Measurements from ENCODE around the gene CACNA1D.
"Not testable (repeated sequence)": the region's sequence is repeated elsewhere in the genome, so short reads cannot be mapped to it uniquely, and the experiment has no call there.

The CACNA1D gene

DNA sequence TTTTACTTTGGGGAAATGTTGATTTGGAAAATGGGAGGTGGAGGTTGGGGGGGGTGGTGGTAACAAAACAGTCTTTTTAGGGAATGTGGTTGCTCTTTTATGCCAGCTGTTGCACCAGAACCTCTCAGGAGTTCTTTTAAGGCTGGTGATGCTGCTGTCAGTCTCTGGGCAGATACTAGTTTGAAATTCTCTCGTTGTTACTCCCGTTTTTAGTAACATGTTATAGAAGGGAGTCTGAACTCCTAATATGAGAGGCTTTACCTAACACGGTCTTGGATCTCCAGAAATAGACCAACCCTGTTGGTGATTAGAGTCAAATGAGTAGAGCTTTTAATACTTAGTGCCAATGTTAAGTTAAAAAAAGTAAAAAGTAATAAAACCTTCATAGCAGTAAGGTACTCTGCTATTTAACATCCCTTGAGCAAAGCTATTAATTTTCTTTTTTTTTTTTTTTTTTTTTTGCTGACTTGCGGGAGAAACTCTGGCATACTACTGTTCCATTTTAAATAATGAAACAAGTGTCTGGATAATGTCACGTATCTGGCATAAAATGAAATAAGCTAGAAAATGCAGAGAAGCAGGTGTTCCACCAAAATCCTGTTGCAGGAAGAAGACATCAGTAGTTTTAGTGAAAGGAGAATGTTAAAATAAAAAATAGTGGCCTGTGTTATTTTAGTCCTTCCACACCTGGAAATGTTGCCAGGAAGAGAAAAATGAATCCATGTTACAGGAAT is 156.7 kb downstream of the CACNA1D start:
- DNase-seq (ENCODE audit: low read depth in 2 of 2): no peak

DNA sequence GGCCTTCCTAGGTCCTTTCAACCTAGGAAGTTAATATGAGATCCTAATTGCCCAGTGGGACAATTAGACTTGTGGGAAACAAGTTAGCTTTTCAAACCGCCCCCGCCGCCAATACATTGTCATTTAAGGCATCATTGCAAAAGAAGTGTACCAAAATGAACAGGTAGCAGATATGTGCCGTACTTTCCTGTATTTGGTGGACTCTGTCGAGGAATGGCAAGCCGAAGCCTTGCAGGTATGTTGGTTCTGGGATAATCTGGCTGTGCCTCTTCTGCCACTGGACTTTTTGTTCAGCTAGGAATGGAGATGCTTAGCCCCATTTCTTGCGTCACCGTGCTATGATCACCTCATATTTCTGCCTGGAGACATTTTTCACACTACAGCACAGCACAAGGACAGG is 157.5 kb downstream of the CACNA1D start:
- no peak for DNase-seq (ENCODE audit: low read depth in 2 of 2)

DNA sequence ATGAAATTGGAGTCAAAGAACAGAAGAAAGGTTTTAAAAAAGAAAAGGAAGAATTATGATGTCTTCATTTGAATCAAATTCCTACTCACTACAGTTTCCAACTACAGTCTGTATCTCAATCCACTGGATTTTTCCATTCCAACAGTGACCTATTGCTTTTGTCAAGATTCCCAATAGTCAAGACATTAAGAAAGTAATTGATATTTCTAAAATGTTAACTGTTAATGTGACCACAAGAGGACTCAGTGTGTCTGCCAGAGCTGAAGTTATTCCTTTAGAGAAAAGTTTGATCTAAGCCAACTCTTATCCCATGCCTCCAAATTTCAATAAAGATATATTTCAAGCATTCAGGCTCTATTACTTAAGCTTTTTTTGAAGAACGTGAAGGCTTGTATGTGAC is 163.2 kb downstream of the CACNA1D start:
- no peak for DNase-seq (ENCODE audit: low read depth in 2 of 2)

DNA sequence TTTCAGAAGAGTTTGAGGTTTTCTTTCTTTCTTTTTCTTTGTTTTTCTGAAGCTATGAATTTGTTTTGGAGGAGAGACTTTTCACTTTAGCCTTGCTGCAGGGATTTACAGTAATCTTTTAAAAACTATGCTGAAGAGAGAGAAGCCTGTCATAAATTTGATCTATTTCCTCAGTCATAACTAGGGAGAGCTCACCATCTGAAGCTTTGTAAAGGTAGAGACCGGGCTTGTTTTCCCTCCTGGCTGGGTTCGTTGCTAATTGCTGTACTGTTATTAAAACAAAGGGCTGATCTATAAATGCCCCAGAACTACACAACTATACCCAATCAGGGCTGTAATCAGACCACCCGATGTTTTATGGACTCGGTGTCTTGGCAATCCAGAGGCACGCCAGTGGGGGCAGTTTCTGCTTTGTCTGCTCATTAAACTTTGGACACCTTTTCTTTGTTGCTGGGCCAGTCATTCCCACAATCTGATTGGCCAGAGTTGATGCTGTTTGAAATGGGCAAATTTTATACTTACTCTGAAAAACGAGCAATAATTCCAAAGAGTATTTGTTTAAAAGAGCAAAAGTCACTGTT is 164.3 kb downstream of the CACNA1D start:
- no peak for DNase-seq (ENCODE audit: low read depth in 2 of 2)

DNA sequence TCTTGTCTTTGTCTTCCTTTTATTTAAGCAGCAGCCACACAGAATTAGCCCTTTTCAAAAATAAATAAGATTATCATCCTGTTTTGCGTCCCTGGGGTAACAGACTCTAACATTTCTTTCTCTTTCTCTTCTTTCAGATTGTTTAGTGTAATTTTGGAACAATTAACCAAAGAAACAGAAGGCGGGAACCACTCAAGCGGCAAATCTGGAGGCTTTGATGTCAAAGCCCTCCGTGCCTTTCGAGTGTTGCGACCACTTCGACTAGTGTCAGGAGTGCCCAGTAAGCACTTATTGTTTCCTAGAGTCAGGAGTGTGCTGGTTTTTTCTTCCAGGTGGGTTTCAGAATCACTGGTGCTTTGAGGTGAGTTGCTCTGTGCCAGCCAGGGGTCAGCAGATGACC is 165.6 kb downstream of the CACNA1D start:
- DNase-seq (ENCODE audit: low read depth in 2 of 2): no peak

DNA sequence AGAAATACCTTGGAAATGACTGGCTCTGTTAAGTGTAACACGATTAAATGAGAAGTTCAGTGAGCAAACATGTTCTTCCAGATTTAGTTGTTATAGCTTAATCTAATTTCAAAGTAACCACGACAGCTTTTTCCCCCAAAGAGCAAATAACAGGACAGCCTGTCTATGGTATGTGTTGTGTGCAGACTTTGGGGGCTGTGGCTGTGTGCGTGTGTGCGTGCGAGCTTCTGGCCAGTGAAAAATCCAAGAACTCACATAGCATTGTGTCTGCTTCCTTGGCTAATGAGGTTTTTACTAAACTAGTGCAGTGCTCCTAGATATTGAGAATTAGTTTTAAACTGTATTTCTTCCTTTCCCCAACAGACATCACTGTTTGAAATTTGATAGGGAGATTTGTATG is 167.1 kb downstream of the CACNA1D start:
- DNase-seq (ENCODE audit: low read depth in 2 of 2): no peak

DNA sequence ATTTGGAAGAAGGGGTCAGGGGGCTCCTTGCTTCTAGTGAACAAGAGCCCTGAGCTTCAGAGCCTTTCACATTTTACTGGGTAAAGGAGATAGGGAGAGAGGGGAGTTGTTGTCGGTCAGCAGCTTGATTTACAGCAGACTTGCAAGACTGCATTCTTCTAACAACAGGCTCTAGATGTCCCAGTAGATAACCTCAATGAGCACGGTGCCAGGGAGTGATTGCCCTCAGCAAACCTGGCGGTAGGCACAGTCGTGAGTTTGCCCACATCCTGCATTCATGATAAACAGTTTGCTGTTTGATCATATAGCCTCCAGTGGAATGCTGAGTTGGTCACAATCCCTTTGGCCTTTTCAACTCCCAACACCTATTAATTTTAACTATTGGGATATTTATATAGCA is 170.4 kb downstream of the CACNA1D start:
- not testable (repeated sequence) for DNase-seq (ENCODE audit: low read depth in 2 of 2)

DNA sequence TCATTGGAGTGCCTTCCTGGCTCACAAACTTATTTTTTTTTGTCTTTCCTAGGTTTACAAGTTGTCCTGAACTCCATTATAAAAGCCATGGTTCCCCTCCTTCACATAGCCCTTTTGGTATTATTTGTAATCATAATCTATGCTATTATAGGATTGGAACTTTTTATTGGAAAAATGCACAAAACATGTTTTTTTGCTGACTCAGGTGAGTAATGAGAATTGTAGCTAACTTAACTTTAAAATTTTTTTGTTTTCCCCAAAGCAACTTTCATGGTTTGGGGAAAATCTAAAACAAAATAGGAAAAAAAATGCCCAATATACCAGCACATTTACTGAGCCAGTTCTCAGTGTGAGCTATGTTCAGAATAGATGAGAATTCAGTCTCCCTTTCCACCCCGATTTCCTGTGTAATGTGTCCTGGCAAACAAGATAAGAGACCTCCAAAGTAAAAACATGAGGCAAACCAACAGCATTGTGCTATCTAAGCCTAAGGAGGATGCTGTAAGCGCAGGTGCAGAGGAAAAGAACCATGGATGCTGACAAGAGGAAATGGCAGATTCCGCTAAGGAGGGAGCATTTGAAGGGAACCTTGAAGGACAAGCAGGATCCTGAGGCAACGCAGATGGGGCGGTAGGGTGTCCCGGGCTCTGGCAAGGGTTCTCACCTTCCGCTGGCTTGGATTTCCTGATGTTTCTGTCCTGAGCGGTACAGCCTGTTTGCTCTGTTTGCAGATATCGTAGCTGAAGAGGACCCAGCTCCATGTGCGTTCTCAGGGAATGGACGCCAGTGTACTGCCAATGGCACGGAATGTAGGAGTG is 171.4 kb downstream of the CACNA1D start:
- DNase-seq (ENCODE audit: low read depth in 2 of 2): no peak

DNA sequence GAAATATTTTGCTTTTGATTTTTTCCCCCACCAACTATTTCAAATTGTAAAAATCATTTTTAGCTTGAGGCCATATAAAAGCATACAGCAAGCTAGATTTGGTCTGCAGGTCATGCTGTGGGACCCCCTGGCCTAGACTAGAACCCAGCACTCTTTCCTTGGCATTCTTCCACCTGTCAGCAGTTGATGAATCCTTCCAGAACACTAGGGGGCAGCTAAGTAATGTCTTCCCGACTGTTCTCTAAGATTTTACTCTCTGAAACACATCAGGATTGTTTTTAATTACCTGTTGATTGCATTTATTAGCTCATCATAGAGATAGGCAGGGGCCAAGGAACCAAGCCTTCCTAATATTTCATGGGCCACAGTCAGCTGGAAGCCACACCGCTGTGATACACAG is 174.5 kb downstream of the CACNA1D start:
- DNase-seq (ENCODE audit: low read depth in 2 of 2): no peak

DNA sequence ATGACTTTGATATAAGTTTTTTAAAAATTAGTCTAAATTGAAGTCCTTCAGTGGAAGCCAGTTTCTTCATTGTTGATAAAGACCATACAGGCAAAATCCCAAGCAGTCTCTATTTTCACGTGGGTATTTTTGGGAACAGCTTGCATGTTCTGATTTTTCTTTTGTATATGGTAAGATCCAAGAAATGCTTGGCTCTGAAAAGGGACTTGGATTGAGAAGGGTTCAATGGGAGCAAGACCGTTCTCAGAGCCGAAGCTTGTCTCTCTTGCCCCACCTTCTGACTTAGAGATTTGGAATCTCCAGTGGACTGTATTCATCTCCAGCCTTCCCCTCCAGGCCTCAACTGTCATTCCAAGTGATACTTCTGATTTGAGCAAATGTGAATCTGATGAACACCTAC is 176.3 kb downstream of the CACNA1D start:
- DNase-seq (ENCODE audit: low read depth in 2 of 2): no peak

DNA sequence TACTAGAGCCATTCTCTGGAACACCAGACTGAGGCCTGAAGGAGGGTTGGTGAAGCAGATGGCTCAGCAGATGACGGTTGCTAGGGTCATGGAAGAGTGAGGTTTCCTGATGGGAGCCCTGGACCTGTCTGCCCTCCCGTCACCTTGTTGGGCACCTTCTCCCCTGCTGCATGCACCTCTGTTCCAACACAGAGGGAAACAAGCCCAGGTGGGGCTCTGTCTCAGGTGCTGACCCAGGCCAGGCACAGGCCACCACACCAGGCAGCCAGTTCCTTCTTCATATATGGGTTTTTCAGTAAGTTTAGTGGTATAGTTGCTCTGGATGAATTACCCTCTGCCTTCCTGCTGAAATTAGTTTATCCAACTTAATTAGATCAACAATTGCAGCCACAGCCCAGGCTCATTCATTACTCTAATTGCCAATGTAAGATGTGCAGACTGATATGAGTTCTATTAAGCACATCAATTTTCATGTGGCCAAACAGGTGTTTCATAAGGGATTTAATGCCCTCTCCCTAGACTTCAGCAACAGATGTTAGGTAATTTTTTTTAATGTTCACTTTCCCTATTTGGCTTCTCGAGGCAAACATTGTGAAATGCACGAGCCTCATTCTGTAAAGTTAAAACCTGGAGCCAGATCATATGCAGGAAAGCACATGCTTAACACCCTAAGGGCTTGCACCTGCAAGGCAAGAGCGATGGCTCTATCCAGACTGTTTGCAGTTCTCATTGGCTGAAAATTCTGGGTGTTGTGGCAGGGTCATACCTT is 177.0 kb downstream of the CACNA1D start:
- DNase-seq (ENCODE audit: low read depth in 2 of 2): no peak

DNA sequence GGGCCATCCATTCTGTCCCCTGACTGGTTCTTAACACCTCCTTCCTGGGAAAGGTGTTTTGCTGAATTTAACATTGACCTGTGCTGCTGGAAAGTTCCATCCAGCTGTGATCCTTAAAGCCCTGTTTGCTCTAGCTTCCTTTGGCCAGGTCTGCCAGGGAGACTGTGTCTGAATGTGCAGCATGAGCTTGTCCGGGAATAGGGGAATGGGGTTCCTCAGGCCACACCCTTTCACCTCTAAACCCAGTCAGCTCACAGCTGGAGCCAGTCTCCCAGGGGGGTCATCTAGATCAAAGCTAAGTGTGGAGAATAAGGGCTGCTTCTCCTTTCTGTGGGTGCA is 177.5 kb downstream of the CACNA1D start:
- DNase-seq (ENCODE audit: low read depth in 2 of 2): no peak

DNA sequence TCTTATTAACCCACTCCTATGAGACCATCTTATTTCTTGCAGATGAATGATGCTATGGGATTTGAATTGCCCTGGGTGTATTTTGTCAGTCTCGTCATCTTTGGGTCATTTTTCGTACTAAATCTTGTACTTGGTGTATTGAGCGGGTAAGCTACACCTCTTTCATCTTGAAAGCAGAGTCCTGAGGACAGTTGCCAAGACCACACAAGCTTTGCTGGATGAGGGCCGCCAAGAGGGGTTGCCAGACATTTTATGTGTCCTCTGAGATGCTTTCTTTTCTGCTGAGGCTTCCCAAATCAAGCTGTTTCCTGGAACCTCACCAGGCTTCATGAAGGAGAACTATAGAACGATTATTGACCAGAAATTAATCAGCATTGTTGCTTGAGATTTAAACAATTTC is 178.6 kb downstream of the CACNA1D start:
- DNase-seq (ENCODE audit: low read depth in 2 of 2): no peak

DNA sequence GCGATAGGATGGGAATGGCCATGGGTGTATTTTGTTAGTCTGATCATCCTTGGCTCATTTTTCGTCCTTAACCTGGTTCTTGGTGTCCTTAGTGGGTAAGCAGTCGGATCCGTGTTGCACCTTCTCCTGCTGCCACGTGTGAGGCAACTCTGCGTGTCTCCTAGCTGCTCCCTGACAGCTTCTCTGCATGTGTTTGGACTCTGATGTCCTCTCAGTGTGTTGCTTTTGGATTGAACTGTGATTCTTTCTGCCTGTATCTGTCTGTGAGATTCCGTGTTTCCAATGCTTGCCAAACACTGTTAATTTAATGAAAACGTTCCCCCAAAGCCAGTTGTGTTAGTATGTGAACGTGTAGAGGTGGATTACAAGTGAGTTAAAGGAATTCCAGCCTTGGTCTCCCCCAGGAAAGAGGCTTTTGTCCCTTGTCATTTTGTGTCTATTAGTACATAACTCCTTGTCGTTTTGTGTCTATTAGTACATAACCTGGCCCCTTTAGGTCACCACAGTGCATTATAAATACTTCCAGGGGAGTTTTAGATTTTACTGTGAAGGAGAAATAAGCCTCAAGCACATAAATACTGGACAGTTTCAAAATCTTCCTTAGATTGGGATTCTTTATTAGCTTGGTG is 179.4 kb downstream of the CACNA1D start:
- no peak for DNase-seq (ENCODE audit: low read depth in 2 of 2)

DNA sequence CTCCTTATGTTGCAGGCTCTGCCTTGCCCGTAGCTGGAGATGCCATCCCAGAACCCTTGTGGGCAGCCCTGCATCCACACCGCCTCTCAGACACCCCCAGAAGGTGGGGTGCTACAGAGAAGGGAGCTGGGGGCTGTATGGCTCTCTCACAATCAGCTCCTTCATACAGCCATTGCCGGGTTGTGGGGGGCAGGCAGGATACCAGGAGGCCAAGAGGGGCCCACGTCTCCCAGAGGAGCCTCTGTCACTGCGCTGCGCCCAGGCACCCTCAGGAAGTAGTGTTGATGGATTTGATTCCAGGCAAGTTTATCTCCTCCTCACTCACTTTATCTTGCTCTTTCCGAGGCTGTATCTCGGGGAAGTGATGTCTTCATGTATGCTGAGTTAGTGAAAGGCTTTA is 180.2 kb downstream of the CACNA1D start:
- no peak for DNase-seq (ENCODE audit: low read depth in 2 of 2)

DNA sequence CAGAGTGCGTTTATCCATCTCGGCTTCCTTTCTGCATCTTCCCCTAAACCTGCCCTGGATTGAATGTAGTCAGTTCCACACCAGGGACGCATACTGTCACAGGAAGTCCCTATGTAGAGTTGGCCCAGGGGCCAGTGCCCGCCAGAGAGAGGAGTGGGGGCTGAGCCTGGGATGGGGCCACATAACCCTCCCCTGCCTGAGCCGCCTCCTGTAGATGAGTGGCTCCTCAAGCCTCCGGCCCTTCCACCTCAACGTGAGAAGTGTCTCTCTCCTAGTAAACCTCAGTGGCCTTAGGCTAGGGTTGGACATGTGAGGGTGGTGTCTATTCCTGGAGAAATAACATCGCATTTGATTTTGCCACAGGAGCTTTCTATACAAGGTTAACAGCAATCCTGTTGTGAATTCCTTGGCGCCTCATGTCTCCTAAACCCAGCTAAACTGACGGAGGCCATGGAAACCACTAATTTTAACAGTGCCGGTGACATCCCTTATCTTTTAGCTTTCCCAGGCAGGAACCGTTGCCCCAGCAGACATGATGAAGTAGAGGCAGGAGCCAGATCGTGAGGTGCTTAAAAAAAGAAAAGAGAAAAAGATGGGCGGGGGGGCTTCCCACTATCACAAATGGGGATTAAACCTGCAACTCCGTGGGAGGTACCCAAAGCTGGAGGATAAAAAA is 180.7 kb downstream of the CACNA1D start:
- DNase-seq (ENCODE audit: low read depth in 2 of 2): no peak

DNA sequence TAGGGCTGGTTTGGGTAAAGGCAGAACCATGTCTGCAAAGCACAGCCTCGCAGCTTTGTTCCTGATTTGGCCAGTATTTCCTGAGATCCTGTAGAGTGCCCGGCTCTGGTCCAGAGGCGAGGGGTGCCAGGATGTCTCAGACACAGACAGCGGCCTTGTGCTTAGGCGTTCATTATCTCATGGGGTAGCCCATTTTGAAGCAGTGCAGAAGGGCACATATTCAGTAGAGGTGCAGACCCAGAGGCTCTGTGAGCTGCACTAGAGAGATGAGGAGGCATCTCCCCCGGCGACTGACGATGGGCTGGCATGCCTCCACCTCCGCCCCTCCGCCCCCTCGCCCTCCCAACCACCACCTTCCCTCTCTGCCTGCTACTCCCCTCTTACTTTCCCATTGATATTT is 181.5 kb downstream of the CACNA1D start:
- no peak for DNase-seq (ENCODE audit: low read depth in 2 of 2)

DNA sequence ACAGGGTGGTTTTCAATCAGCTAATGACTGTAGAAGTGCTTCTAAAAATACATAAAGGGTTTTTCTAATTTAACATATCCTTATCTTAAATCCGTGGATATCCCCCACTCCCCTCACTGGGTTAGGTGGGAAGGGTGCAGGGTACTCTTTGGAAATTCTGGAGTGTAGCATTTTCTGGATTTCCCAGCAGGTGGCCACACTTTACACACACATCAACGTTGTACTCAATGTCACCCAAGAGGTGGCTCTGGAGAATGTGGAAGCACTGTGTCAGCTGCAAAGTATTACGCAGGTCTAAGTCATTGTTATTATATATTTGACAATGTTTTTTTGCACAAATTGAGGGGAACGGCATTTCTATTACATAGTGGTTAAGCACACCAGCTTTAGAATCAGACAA is 183.0 kb downstream of the CACNA1D start:
- no peak for DNase-seq (ENCODE audit: low read depth in 2 of 2)

DNA sequence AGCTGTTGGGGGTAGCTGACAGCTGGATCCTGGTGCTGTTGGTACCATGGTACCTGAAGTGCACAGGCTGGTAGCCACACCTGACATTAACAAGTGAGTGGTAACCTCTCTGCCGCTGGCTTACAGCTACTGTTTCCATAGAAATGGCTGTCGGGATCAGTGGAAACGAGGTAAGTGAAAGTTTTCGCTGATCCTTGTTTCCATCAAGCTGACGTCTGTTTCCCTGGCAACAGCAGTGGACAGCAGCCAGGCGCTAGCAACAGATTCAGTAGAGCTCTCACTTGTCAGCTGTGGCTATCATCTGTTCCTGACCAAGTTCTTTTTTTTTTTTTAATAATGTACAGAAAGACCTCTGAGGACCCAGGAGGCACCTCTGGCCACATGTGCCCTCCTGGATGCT is 185.6 kb downstream of the CACNA1D start:
- no peak for DNase-seq (ENCODE audit: low read depth in 2 of 2)

DNA sequence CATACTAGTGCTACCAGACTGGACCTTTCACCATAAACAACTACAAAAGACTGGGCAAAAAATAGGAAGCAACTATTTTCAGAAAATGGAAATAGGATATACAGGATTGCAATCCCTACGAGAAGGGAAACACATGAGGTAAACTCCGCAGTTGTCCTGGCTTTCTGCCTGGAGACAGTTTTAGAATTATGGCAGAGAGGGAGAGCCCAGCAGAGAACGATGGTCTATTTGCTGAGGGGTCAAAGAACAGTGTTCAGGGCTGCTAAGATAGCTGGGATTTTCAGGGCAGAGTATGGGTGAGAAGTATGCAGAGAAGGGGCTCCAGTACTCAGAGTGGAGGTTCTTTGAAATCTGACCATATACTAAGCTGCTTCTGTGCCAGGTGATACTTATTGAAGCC is 188.4 kb downstream of the CACNA1D start:
- no peak for DNase-seq (ENCODE audit: low read depth in 2 of 2)

DNA sequence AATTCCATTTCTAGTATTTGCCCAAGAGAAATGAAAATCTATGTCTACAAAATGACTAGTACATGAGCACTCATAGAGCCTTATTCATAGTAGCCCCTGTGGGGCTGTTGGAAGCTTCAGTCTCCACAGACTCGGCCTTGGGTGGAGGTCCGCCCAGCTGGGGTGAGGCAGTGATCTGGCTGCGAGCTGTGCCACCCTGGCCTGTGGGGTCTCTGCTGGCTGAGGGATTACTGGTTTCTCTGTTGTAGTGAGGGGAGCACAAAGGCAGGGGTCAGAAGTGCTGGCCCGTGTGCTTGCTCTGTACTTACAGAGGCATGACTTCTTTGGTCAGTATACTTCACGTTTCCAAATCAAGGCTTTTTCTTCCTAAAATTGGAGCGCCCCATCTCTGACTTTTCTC is 193.7 kb downstream of the CACNA1D start:
- no peak for DNase-seq (ENCODE audit: low read depth in 2 of 2)
